Subcutaneous adipose tissue (tissue), 4 donors: ENCODE data around the gene CCHCR1. TPM values are rescaled to one million over a fixed set of nuclear protein-coding genes. Genes with fewer than 3 reads are reported as not detected.

Source experiments
- total RNA-seq, 4 donors: library from RNA; depleted of rRNA; stranded (reverse); fragments of >200 nt; gene quantifications; one replicate each; pipeline ENCODE4 v1.1.0, GENCODE V29; 2016
- TF ChIP-seq, protein P1 (sequence below): fragments of 450-650 bp; IDR thresholded peaks from one replicate; pipeline ENCODE4 v1.5.1; 2016; ENCODE audit warnings: low read depth, mild to moderate bottlenecking, control low read depth, antibody characterized with exemption, moderate library complexity

The CCHCR1 gene
- total RNA-seq, 4 donors from 2014 or later: 2.4 to 26.2 (median 9.8) TPM

DNA sequence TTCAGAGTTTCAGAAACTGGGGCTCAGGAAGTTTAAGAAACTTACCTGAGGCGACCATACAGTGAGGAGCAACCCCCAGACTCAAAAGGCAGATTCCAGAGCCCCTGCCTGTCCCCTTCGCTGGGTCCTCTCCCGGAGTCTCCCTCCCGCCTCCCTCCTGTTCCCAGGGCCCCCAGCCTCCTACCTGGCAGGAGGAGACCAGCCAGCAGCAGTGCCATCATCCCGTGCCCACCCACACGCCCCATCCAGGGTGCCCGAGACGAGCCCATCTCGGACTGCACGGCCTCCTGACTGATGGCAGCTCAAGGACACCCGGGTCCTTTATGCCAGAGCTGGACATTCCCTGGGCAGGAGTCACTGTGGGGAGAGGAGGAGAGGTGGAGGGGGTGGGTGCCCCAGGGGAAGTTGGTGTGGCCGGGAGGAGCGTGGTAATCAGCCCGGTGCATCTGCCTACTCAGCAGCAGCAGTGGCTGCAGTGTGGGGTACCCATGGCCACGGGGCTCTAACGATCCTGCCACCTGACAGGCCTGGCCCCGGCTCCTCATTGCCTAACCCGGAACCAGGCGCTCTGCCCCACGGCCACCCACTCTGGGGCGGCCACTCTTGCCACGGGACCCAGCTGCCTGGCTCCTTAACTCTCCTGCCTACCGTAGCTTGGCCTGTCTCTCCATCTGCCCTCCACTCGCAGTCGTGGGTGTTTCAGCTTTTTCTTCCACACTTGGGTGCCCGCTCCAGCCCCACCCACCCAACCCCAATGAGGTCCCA lies 37.3 kb downstream of the CCHCR1 start, which contains the start of gene CDSN:
CDSN (minus strand) TSS at position 296 of the 765 bp plus-strand sequence; CDS start at position 269, 27 bp downstream.
- TF ChIP-seq, protein P1, sequence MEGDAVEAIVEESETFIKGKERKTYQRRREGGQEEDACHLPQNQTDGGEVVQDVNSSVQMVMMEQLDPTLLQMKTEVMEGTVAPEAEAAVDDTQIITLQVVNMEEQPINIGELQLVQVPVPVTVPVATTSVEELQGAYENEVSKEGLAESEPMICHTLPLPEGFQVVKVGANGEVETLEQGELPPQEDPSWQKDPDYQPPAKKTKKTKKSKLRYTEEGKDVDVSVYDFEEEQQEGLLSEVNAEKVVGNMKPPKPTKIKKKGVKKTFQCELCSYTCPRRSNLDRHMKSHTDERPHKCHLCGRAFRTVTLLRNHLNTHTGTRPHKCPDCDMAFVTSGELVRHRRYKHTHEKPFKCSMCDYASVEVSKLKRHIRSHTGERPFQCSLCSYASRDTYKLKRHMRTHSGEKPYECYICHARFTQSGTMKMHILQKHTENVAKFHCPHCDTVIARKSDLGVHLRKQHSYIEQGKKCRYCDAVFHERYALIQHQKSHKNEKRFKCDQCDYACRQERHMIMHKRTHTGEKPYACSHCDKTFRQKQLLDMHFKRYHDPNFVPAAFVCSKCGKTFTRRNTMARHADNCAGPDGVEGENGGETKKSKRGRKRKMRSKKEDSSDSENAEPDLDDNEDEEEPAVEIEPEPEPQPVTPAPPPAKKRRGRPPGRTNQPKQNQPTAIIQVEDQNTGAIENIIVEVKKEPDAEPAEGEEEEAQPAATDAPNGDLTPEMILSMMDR: no peak

DNA sequence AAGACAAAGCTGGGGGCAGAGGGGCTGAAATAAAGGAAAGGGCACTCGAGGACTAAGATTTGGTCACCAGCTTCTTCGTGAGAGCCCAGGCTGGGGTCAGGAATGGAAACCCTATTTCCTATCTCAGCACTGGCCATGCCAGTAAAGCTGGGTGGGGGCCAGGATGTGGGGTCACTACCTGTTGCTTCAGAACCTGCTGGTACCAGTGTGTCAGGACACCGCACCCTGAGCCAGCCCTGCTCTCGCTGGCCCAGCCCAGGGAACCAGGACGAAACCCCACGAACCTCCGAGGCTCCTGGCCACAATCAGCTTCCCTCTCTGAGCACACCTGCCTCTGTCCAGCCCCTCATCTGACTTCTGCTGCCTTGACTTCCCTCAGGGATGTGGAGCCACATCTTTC lies 39.4 kb downstream of the CCHCR1 start:
- TF ChIP-seq, protein P1: no peak

DNA sequence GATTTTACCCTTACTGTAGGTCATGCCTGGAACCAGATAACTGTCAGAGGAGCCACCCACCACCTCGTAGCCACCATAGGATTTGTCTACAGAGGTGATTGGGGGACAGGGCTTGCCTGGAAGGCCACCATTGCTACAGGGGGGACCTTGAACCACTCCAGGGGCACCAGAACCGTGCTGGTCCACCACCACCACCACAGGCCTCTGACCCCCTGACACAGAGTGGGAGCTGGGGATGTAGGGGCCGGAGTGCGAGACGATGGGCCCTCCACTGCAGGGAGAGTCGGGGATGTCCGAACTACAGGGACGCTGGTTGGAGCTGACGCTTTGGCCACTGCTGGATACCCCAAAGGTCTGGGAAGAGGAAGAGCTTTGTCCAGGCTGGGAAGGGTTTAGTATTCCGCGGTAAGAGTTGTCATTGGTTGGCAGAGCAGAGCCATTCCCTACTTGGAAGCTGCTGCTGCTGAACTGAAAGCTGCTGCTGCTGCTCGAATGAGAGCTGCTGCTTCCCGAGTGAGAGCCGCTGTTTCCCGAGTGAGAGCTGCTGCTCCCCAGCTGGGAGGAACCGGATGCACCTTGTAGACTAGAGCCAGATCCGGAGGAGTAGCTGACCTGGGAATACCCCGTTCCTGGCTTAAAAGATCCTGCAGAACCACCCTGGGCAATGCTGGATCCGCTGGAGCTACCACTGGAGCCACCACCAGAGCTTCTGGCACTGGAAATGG lies 40.8 kb downstream of the CCHCR1 start:
- TF ChIP-seq, protein P1: no peak

DNA sequence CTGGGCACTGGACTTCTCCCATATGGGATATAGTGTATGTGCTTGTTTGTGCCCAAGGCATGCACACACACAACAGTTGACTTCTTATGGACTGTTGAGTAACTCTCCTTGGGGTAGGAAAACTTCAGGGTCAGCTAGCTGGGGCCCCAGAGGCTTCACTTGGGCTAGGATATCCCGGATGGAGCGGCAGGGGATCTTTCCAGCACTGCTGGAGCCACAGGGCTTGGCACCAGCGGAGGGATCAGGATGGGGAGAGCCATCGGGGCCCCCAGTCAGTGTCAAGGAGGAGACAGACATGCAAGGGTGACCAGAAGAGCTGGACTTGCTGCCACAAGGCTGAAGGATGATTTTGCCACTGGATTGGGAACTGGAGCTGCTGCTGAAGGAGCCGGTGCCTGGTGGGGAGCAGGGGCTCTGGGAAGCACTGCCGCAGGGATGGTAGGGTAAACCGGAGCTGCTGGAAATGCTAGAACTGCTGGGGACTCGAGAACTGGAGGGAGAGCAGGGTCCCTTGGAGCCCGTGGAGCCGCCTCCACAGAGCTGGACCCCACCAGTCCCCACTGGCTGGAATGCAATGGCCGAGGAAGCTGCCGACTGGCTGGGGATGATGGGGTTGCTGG lies 41.6 kb downstream of the CCHCR1 start:
- TF ChIP-seq, protein P1: no peak

DNA sequence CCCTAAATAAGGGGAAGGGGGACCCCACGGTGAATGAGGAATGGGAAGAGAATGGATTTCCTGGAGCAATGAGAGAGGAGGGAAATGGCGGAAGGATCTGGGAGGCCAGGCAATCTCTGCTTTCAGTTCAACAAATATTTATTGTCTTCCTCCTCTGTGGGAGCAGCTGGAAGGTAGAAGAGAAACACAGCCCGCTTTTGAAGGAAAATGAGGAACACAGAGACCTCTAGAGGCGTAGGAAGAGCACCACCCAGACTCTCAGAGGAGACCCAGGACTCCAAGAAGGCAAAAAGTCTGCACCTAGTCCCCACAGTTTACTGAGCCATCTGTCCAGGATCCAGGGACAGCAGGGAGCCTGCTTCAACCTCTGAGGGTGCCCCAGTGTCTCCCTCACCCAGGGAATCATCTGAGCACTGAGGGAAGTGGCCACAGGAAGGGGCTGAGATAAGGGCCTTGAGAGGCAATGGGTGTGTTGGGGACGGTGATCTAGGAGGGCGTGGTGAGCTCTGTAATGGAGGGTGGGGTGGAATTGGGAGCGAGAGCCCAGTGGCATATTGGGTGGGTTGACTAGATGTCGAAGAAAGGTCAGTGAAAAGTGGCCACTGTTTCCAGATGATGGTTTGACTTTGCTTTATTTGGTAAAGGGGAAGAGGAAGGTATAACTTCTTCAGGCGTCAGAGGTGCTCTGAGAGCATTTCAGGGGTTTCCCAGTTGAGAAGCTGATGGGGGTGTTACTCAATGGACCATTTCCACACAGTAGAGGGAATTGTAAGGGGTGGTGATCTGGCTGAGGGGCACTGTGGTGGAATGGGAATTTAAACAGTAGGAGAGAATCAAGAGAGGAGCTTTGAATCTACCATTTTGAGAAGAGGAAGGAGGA lies 42.4 kb downstream of the CCHCR1 start:
- TF ChIP-seq, protein P1: no peak

DNA sequence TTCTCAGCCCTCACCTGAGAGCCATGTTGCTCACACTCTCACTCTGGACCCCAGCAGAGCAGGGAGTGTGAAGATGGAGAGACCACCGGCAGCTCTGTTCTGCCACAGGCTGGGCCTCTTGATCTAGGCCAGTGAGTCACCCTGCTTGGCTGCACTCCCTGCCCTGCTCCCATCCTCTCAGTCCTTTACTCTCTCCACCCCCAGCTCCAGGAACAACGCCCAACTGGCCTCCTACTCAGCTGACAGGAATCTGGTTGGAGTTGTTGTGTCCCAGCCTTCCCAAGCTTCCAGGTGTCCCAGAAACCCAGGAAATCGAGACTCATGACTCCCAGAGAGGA lies 43.1 kb downstream of the CCHCR1 start, which contains the start of gene PSORS1C1:
PSORS1C1 (plus strand) TSS at position 260 of the 338 bp plus-strand sequence. CDS start 14,833 bp downstream, outside the sequence.
- TF ChIP-seq, protein P1: no peak
